Astrocyte of the cerebellum (primary cell): ENCODE measurements around the gene SLC18A3.

Source experiments
- DNase-seq: peaks from one replicate; pipeline ENCODE4 v3.0.0-alpha.2; 2011; ENCODE audit warnings: low read depth
- H3K4me3 ChIP-seq: 2 replicates; pipeline ENCODE4 v1.5.1; 2011; ENCODE audit warnings: mild to moderate bottlenecking, low read depth, low read length, moderate library complexity
- CTCF ChIP-seq: IDR thresholded peaks from 2 replicates; pipeline ENCODE4 v1.5.1; 2012; ENCODE audit warnings: low read length, low read depth, moderate library complexity, mild to moderate bottlenecking; ENCODE audit errors: missing control alignments
- in situ Hi-C: cut with HindIII; loops from 2 replicates; pipeline ENCODE4 v1.10.0; 2017; ENCODE audit warnings: low sequenced_read_pairs

SLC18A3 gene

GRCh38 chr10:49629431-49629881 lies 19.3 kb downstream of the SLC18A3 start:
- in situ Hi-C loops, result loop anchor here (10.0 kb wide), 1 partner anchor 155 kb away; no protein-coding TSS in a partner anchor
- no peak for TF ChIP-seq CTCF
- DNase-seq, result no peak
- H3K4me3 ChIP-seq, result no peak overlapping the region

- H3K4me3 ChIP-seq, result no peak overlapping the region
- DNase-seq, result no peak
- TF ChIP-seq CTCF, result no peak
- in situ Hi-C loops, result no loop called here
These were observed 21.9 kb downstream of the SLC18A3 start for GRCh38 chr10:49631975-49632374.

- in situ Hi-C loops, result no loop called here
- no peak overlapping the region for H3K4me3 ChIP-seq
- no peak for TF ChIP-seq CTCF
- DNase-seq, result no peak
These were observed 22.6 kb downstream of the SLC18A3 start for GRCh38 chr10:49632406-49633317.

GRCh38 chr10:49633327-49634068 lies 23.4 kb downstream of the SLC18A3 start:
- no peak for TF ChIP-seq CTCF
- DNase-seq, result no peak
- in situ Hi-C loops, result no loop called here
- H3K4me3 ChIP-seq, result no peak overlapping the region

GRCh38 chr10:49634069-49634660 lies 24.1 kb downstream of the SLC18A3 start:
- in situ Hi-C loops, result no loop called here
- no peak overlapping the region for H3K4me3 ChIP-seq
- no peak for DNase-seq
- no peak for TF ChIP-seq CTCF

- no peak for DNase-seq
- in situ Hi-C loops, result no loop called here
These were observed 32.2 kb downstream of the SLC18A3 start for GRCh38 chr10:49642311-49642710.

More at GRCh38 chr10:49642311-49642710, 32.2 kb downstream of the SLC18A3 start:
- no peak for TF ChIP-seq CTCF
- no peak overlapping the region for H3K4me3 ChIP-seq
